Peyer's patch (tissue), 4 donors: ENCODE data around the gene C1orf122. TPM values are rescaled to one million over a fixed set of nuclear protein-coding genes. Genes with fewer than 3 reads are reported as not detected.

Source experiments
- DNase-seq, 3 donors: peaks; one replicate each; pipeline ENCODE4 v3.0.0-alpha.2; 2017 to 2019
- H3K27ac ChIP-seq, 4 donors: fragments of 200-600 bp; sonication (generic); one replicate each; pipeline ENCODE4 v1.5.1; 2016 to 2019
- H3K27me3 ChIP-seq, 2 donors: fragments of 200-600 bp; sonication (generic); one replicate each; pipeline ENCODE4 v1.5.1; 2019
- H3K36me3 ChIP-seq, 3 donors: fragments of 200-600 bp; sonication (generic); one replicate each; pipeline ENCODE4 v1.5.1; 2016 to 2019
- H3K4me1 ChIP-seq, 4 donors: fragments of 200-600 bp; sonication (generic); one replicate each; pipeline ENCODE4 v1.5.1; 2016 to 2019
- H3K4me3 ChIP-seq, 4 donors: fragments of 200-600 bp; sonication (generic); 1 replicate in 3 of 4; 2 replicates in 1 of 4; pipeline ENCODE4 v1.5.1; 2016 to 2019; ENCODE audit warnings: mild to moderate bottlenecking in 1 of 4
- H3K9me3 ChIP-seq, 4 donors: fragments of 200-600 bp; sonication (generic); one replicate each; pipeline ENCODE4 v1.5.1; 2016 to 2019; ENCODE audit warnings: mild to moderate bottlenecking in 1 of 4
- POLR2A ChIP-seq, 2 donors: fragments of 450-650 bp; IDR thresholded peaks; one replicate each; pipeline ENCODE4 v1.5.1; 2017; ENCODE audit warnings: antibody characterized with exemption in 2 of 2, mild to moderate bottlenecking in 2 of 2, moderate library complexity in 2 of 2
- total RNA-seq, 4 donors: library from RNA; depleted of rRNA; stranded (reverse); fragments of >200 nt; gene quantifications; one replicate each; pipeline ENCODE4 v1.1.0, GENCODE V29; 2016
- TF ChIP-seq, protein P1 (sequence below), 6 experiments: fragments of 450-650 bp in 4 of 6; fragments of 200-600 bp in 2 of 6; sonication (generic) in 1 of 6; IDR thresholded peaks; one replicate each; pipeline ENCODE4 v1.5.1; 2017 to 2019; ENCODE audit warnings: antibody characterized with exemption in 6 of 6, mild to moderate bottlenecking in 3 of 6, moderate library complexity in 1 of 6

C1orf122 gene
- total RNA-seq, 4 donors from 2014 or later = 27.2 to 178 (median 39.6) TPM

GRCh38 chr1:37831109-37831508, 23.5 kb downstream of the C1orf122 start:
- no peak overlapping the region for H3K27ac ChIP-seq
- TF ChIP-seq, protein P1, sequence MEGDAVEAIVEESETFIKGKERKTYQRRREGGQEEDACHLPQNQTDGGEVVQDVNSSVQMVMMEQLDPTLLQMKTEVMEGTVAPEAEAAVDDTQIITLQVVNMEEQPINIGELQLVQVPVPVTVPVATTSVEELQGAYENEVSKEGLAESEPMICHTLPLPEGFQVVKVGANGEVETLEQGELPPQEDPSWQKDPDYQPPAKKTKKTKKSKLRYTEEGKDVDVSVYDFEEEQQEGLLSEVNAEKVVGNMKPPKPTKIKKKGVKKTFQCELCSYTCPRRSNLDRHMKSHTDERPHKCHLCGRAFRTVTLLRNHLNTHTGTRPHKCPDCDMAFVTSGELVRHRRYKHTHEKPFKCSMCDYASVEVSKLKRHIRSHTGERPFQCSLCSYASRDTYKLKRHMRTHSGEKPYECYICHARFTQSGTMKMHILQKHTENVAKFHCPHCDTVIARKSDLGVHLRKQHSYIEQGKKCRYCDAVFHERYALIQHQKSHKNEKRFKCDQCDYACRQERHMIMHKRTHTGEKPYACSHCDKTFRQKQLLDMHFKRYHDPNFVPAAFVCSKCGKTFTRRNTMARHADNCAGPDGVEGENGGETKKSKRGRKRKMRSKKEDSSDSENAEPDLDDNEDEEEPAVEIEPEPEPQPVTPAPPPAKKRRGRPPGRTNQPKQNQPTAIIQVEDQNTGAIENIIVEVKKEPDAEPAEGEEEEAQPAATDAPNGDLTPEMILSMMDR (IDR thresholded peaks at IDR 0.05) = no peak
- no peak for TF ChIP-seq POLR2A (IDR thresholded peaks at IDR 0.05)
- H3K36me3 ChIP-seq = peaks cover 0 to 73% (median 0%) of the 10 kb centered on the region in 3 donors
- DNase-seq = no peak
- no peaks in the 10 kb centered on the region for H3K9me3 ChIP-seq
- no peaks in the 10 kb centered on the region for H3K4me1 ChIP-seq
- no peaks in the 10 kb centered on the region for H3K27me3 ChIP-seq
- no peak overlapping the region for H3K4me3 ChIP-seq

DNA sequence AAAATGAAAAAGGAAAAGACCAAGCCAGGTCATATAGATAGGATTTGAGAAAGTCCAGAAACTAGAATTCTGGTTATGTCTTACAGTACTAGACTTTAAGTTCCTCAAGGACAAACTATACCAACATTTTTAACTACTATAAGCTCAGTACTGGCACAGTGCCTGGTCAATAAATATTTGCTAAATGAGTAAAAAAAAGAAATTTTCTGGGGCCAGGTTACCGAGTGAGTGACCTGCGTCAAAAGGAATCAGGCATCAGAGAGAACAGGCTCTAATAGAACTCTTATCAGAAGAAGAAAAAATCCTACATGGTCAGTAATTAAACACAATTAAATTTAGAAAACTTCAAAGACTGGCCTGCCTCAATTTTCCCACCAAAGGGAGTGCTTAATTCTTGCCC, 24.2 kb downstream of the C1orf122 start:
- no peaks in the 10 kb centered on the region for H3K9me3 ChIP-seq
- no peaks in the 10 kb centered on the region for H3K4me1 ChIP-seq
- TF ChIP-seq POLR2A (IDR thresholded peaks at IDR 0.05) = no peak
- TF ChIP-seq, protein P1 (IDR thresholded peaks at IDR 0.05) = no peak
- no peak overlapping the region for H3K27ac ChIP-seq
- no peak for DNase-seq
- H3K36me3 ChIP-seq = peaks cover 0 to 75% (median 0%) of the 10 kb centered on the region in 3 donors
- no peak overlapping the region for H3K4me3 ChIP-seq
- H3K27me3 ChIP-seq = no peaks in the 10 kb centered on the region

DNA sequence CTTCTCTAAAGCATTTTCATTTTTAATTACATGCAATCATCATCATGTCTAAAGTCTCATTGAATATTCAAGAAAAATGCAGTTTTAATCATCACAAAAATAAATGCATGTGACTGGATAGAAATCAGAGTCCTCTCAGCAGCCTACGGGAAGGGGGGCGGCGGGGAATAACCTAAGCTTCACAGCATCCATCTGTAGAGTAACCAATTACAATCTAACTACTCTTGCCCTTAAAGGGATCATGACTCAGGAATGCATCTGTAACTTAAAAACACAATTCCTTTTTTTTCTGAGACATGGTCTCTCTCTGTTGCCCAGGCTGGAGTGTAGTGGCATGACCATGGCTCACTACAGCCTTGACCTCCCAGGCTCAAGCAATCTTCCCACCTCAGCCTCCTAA, 29.2 kb downstream of the C1orf122 start:
- Histone ChIP-seq H3K27me3 (no peaks in the 10 kb centered on the region), H3K4me3 (no peak overlapping the region), H3K9me3 (no peaks in the 10 kb centered on the region), H3K4me1 (no peaks in the 10 kb centered on the region), H3K27ac (no peak overlapping the region), H3K36me3 (peaks cover 0 to 88% (median 0%) of the 10 kb centered on the region in 3 donors)
- DNase-seq = no peak
- no peak for TF ChIP-seq POLR2A (IDR thresholded peaks at IDR 0.05)
- TF ChIP-seq, protein P1 (IDR thresholded peaks at IDR 0.05) = no peak

GRCh38 chr1:37839676-37840075, 32.1 kb downstream of the C1orf122 start:
- no peak overlapping the region for H3K4me3 ChIP-seq
- H3K27me3 ChIP-seq = no peaks in the 10 kb centered on the region
- H3K4me1 ChIP-seq = no peaks in the 10 kb centered on the region
- no peak for TF ChIP-seq POLR2A (IDR thresholded peaks at IDR 0.05)
- TF ChIP-seq, protein P1 (IDR thresholded peaks at IDR 0.05) = no peak
- H3K36me3 ChIP-seq = peaks cover 0 to 59% (median 0%) of the 10 kb centered on the region in 3 donors
- H3K27ac ChIP-seq = no peak overlapping the region
- no peak for DNase-seq
- no peaks in the 10 kb centered on the region for H3K9me3 ChIP-seq

- Histone ChIP-seq H3K27ac (no peak overlapping the region), H3K9me3 (no peaks in the 10 kb centered on the region), H3K4me1 (peaks cover 0 to 6% (median 0%) of the 10 kb centered on the region in 4 donors), H3K36me3 (peaks cover 0 to 49% (median 0%) of the 10 kb centered on the region in 3 donors), H3K4me3 (no peak overlapping the region), H3K27me3 (no peaks in the 10 kb centered on the region)
- TF ChIP-seq, protein P1 (IDR thresholded peaks at IDR 0.05) = no peak
- TF ChIP-seq POLR2A (IDR thresholded peaks at IDR 0.05) = no peak
- DNase-seq = no peak
Measured at GRCh38 chr1:37840711-37841110, 33.1 kb downstream of the C1orf122 start.

- H3K4me3 ChIP-seq = no peak overlapping the region
- DNase-seq = no peak
- peaks cover 0 to 10% (median 0%) of the 10 kb centered on the region in 4 donors for H3K4me1 ChIP-seq
- H3K9me3 ChIP-seq = no peaks in the 10 kb centered on the region
- no peak for TF ChIP-seq POLR2A (IDR thresholded peaks at IDR 0.05)
- TF ChIP-seq, protein P1 (IDR thresholded peaks at IDR 0.05) = no peak
- H3K27ac ChIP-seq = no peak overlapping the region
- H3K27me3 ChIP-seq = no peaks in the 10 kb centered on the region
- H3K36me3 ChIP-seq = peaks cover 0 to 41% (median 0%) of the 10 kb centered on the region in 3 donors
Measured at GRCh38 chr1:37841652-37842051, 34.1 kb downstream of the C1orf122 start.
